Gastrocnemius medialis (tissue), 4 donors: ENCODE measurements around the gene LMAN1. TPM values are rescaled to one million over a fixed set of nuclear protein-coding genes. Genes with fewer than 3 reads are reported as not detected.

Source experiments
- ATAC-seq, 2 donors: fragments of 150-250 bp; one replicate each; pipeline ENCODE4 v1.9.1; 2016
- DNase-seq, 2 donors: peaks; one replicate each; pipeline ENCODE4 v3.0.0-alpha.2; 2019
- H3K27ac ChIP-seq, 4 donors: fragments of 200-600 bp; sonication (generic); 1 replicate in 1 of 4; 2 replicates in 3 of 4; pipeline ENCODE4 v1.5.1; 2016 to 2018; ENCODE audit warnings: mild to moderate bottlenecking in 2 of 4, moderate library complexity in 1 of 4
- H3K27me3 ChIP-seq, 3 donors: fragments of 200-600 bp; sonication (generic) in 2 of 3; 1 replicate in 1 of 3; 2 replicates in 2 of 3; pipeline versions ENCODE4 v1.5.1 to v1.6.0; 2016 to 2019; ENCODE audit warnings: mild to moderate bottlenecking in 1 of 3, moderate library complexity in 1 of 3
- H3K36me3 ChIP-seq, 2 donors: fragments of 200-600 bp; sonication (generic) in 1 of 2; one replicate each; pipeline ENCODE4 v1.5.1; 2017 to 2018
- H3K4me1 ChIP-seq, 2 donors: fragments of 200-600 bp; sonication (generic) in 1 of 2; one replicate each; pipeline ENCODE4 v1.5.1; 2016 to 2017; ENCODE audit warnings: mild to moderate bottlenecking in 2 of 2
- H3K4me3 ChIP-seq, 4 donors: fragments of 200-600 bp; sonication (generic) in 3 of 4; 1 replicate in 1 of 4; 2 replicates in 3 of 4; pipeline ENCODE4 v1.5.1; 2016 to 2019; ENCODE audit warnings: mild to moderate bottlenecking in 2 of 4
- H3K9me3 ChIP-seq, 3 donors: fragments of 200-600 bp; sonication (generic) in 2 of 3; 1 replicate in 1 of 3; 2 replicates in 2 of 3; pipeline ENCODE4 v1.5.1; 2016 to 2019
- POLR2A ChIP-seq, 2 donors: fragments of 450-650 bp; IDR thresholded peaks; one replicate each; pipeline ENCODE4 v1.6.1; 2017; ENCODE audit warnings: antibody characterized with exemption in 2 of 2, mild to moderate bottlenecking in 2 of 2, moderate library complexity in 2 of 2
- in situ Hi-C, 4 donors: fragments of 200-750 bp; cut with MboI; loops; one replicate each; pipeline versions ENCODE4 v1.15.0 to v1.8.0; 2017; ENCODE audit warnings: low sequenced_read_pairs in 4 of 4
- intact Hi-C: fragments of 100-400 bp; cut with DNase I; formaldehyde crosslinking; loops from one replicate; pipeline ENCODE4 v1.15.1; 2023; ENCODE audit warnings: low total_unique reads
- total RNA-seq, 4 donors: library from RNA; depleted of rRNA; stranded (reverse); fragments of >200 nt; gene quantifications; one replicate each; pipeline versions ENCODE4 v1.1.0 to v1.2.3, GENCODE V29; 2016
- TF ChIP-seq, protein P1 (sequence below), 5 experiments: fragments of 450-650 bp in 3 of 5; fragments of 200-600 bp in 2 of 5; sonication (generic) in 2 of 5; IDR thresholded peaks in 4 of 5; conservative IDR thresholded peaks in 1 of 5; 1 replicate in 4 of 5; 2 replicates in 1 of 5; pipeline ENCODE4 v1.5.1; 2016 to 2019; ENCODE audit warnings: antibody characterized with exemption in 5 of 5, mild to moderate bottlenecking in 3 of 5, moderate library complexity in 3 of 5

Gene LMAN1
- total RNA-seq, 4 donors from 2014 or later: 48.6 to 74.8 (median 59.2) TPM

DNA sequence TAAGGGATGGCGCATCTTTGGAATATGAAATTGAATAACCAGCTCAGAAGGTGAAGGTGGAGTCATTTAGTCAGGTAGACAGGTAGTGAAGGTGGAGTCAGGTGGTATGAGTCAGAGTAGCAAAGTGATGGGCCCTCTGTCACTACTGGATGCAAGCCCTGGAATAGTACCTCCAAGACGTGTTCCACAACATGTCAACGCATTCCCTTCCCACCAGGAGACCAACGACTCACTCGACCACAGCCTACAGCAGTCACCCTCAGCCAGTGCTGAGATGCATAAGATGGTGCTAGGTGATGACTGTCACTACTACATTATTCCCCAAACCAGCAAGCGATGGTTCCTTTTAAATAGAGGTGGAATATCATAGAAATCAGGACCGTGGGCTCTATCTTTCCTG is 47.4 kb downstream of the LMAN1 start:
- no peak for DNase-seq
- Histone ChIP-seq H3K27ac (no peak overlapping the region), H3K36me3 (no peaks in the 10 kb centered on the region), H3K4me3 (no peak overlapping the region), H3K4me1 (no peaks in the 10 kb centered on the region), H3K27me3 (peaks cover 0 to 6% (median 0%) of the 10 kb centered on the region in 3 donors), H3K9me3 (no peaks in the 10 kb centered on the region)
- no peak for TF ChIP-seq POLR2A (IDR thresholded peaks at IDR 0.05)
- TF ChIP-seq, protein P1, sequence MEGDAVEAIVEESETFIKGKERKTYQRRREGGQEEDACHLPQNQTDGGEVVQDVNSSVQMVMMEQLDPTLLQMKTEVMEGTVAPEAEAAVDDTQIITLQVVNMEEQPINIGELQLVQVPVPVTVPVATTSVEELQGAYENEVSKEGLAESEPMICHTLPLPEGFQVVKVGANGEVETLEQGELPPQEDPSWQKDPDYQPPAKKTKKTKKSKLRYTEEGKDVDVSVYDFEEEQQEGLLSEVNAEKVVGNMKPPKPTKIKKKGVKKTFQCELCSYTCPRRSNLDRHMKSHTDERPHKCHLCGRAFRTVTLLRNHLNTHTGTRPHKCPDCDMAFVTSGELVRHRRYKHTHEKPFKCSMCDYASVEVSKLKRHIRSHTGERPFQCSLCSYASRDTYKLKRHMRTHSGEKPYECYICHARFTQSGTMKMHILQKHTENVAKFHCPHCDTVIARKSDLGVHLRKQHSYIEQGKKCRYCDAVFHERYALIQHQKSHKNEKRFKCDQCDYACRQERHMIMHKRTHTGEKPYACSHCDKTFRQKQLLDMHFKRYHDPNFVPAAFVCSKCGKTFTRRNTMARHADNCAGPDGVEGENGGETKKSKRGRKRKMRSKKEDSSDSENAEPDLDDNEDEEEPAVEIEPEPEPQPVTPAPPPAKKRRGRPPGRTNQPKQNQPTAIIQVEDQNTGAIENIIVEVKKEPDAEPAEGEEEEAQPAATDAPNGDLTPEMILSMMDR (IDR thresholded peaks at IDR 0.05 in 4 of 5, conservative IDR thresholded peaks at IDR 0.05 in 1 of 5): no peak
- no peak for ATAC-seq
- intact Hi-C loops (no loop called here), in situ Hi-C loops (loop anchor here in 2 of 4 donors (5.0 to 25.0 kb wide), 2 partner anchors 91 to 101 kb away; no protein-coding TSS in a partner anchor)

DNA sequence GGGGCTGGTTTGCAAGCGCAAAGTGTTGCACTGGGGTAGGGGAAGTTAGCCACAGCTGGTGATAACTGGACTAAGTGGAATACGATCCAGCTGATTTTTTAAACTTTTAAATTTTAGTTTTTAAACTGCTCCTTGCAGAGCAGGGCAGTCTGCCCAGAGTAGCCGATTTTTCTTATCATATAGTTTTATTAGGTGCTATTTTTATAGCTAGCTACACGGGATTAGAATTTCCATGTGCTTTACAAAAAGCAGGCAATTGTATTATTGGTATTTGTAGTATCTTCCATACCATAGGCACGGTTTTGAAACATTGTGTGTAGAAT is 50.2 kb downstream of the LMAN1 start:
- intact Hi-C loops: loop anchor here (2.0 kb wide), 1 partner anchor 94 kb away; no protein-coding TSS in a partner anchor
- ATAC-seq (peak in 1 of 2 donors; percentile 40), DNase-seq (no peak)
- Histone ChIP-seq H3K9me3 (no peaks in the 10 kb centered on the region), H3K27ac (no peak overlapping the region), H3K4me3 (peak overlapping the region; percentile 13 to 57 (median 42)), H3K4me1 (no peaks in the 10 kb centered on the region), H3K36me3 (no peaks in the 10 kb centered on the region), H3K27me3 (peaks cover 0 to 6% (median 3%) of the 10 kb centered on the region in 3 donors)
- in situ Hi-C loops: loop anchor here in 3 of 4 donors (5.0 to 25.0 kb wide), 3 partner anchors 93 to 106 kb away; no protein-coding TSS in a partner anchor
- TF ChIP-seq POLR2A (IDR thresholded peaks at IDR 0.05): no peak
- TF ChIP-seq, protein P1 (IDR thresholded peaks at IDR 0.05 in 4 of 5, conservative IDR thresholded peaks at IDR 0.05 in 1 of 5): no peak

DNA sequence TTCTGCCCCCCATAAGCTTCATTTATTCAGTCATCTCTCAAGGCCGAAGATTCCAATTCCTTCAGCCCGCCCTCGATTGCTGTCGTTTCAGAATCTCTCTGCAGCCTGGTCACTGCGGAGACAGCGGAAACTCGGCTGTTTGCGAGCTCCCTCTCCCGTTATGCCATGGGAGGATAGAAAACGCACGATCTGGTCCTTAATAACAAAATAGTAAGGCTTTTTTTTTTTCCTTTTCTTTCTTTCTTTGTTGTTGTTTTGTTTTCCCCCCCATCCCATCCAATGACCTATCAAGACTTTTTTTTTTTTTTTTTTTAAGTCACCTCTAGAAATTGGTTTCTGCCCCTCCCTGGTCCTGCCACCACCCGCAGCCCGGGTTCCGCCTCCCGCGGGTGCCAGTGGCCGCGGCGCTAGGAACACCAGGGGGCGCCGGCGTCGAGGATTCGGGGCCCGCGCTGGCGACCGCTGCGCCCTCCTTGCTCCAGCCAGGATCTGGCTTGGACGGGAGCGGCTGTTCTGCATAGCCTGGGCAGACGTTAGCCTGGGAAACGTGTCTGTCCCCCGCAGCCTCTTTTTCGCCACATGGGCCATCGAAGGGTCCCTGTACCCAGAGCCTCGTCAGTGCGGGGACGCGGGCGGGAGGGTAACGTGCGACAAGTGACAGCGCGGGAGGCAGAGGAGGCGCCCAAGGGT is 50.7 kb downstream of the LMAN1 start:
- Histone ChIP-seq H3K9me3 (no peaks in the 10 kb centered on the region), H3K27me3 (peaks cover 0 to 6% (median 3%) of the 10 kb centered on the region in 3 donors), H3K36me3 (no peaks in the 10 kb centered on the region), H3K4me3 (peak overlapping the region; percentile 13 to 57 (median 42)), H3K4me1 (no peaks in the 10 kb centered on the region), H3K27ac (no peak overlapping the region)
- ATAC-seq (peak; percentile 92 to 97), DNase-seq (peak; percentile 36 to 58)
- intact Hi-C loops: loop anchor here (2.0 kb wide), 1 partner anchor 94 kb away; no protein-coding TSS in a partner anchor
- in situ Hi-C loops: loop anchor here in 3 of 4 donors (5.0 to 25.0 kb wide), 3 partner anchors 94 to 106 kb away; no protein-coding TSS in a partner anchor
- no peak for TF ChIP-seq POLR2A (IDR thresholded peaks at IDR 0.05)
- TF ChIP-seq, protein P1 (IDR thresholded peaks at IDR 0.05 in 4 of 5, conservative IDR thresholded peaks at IDR 0.05 in 1 of 5): peak; percentile 60 to 82 (median 79)

DNA sequence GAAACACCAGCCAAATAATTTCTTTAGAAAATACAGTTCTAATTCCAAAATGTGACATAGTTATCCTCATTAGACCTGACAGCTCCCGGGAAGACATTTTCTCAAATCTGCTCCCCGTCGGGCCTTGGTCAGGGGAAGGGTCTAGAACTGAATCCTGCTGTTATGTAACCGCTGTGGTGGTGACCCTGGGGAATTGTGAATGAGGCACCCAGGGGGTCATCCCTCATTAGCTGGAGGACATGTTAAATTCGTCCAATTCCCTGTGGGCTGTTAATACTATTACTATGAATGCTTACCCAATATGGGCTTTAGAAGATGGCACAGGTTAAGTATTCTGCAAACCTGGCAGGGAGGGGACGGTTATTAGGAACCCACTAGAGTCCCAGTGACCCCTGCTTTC is 52.4 kb downstream of the LMAN1 start:
- intact Hi-C loops (no loop called here), in situ Hi-C loops (loop anchor here in 3 of 4 donors (5.0 to 25.0 kb wide), 3 partner anchors 96 to 108 kb away; no protein-coding TSS in a partner anchor)
- Histone ChIP-seq H3K27ac (no peak overlapping the region), H3K27me3 (peaks cover 0 to 6% (median 3%) of the 10 kb centered on the region in 3 donors), H3K9me3 (no peaks in the 10 kb centered on the region), H3K36me3 (no peaks in the 10 kb centered on the region), H3K4me1 (no peaks in the 10 kb centered on the region), H3K4me3 (no peak overlapping the region)
- DNase-seq: no peak
- TF ChIP-seq, protein P1 (IDR thresholded peaks at IDR 0.05 in 4 of 5, conservative IDR thresholded peaks at IDR 0.05 in 1 of 5): no peak
- TF ChIP-seq POLR2A (IDR thresholded peaks at IDR 0.05): no peak
- ATAC-seq: no peak
